CD4-positive, alpha-beta T cell (primary cell): ENCODE data around the gene GSS. TPM values are rescaled to one million over a fixed set of nuclear protein-coding genes. Genes with fewer than 3 reads are reported as not detected.

Experiments
- ATAC-seq: fragments of 200-7000 bp; cut with Tn5 transposase; one replicate; pipeline ENCODE4 v1.10.0; 2022; ENCODE audit warnings: mild to moderate bottlenecking; ENCODE audit not compliant: poor library complexity
- CTCF ChIA-PET: fragments of 350-600 bp; sonication (Branson Sonifier 250); formaldehyde crosslinking; loops from one replicate; lab custom pipeline; 2021; ENCODE audit warnings: antibody characterized with exemption, inconsistent platforms; lab: Charles Lee
- POLR2A ChIA-PET: fragments of 350-600 bp; sonication (Branson Sonifier 250); formaldehyde crosslinking; loops from one replicate; lab custom pipeline; 2021; ENCODE audit warnings: antibody characterized with exemption, inconsistent platforms; lab: Charles Lee
- DNase-seq, 14 experiments: peaks; one replicate each; pipeline ENCODE4 v3.0.0-alpha.2; 2013 to 2020; ENCODE audit warnings: mixed read lengths in 2 of 14
- H3K27ac ChIP-seq, 2 donors: one replicate each; pipeline versions ENCODE4 v1.5.1 to v1.7.0; 2013; ENCODE audit warnings: low read length in 2 of 2, low read depth in 1 of 2, mild to moderate bottlenecking in 1 of 2
- H3K27me3 ChIP-seq, 2 experiments: 1 replicate in 1 of 2; 2 replicates in 1 of 2; pipeline versions ENCODE4 v1.6.1 to v1.7.0; 2013; ENCODE audit warnings: low read length in 2 of 2, control low read depth in 1 of 2, mild to moderate bottlenecking in 1 of 2, moderate library complexity in 1 of 2; ENCODE audit not compliant: insufficient read depth in 2 of 2, control insufficient read depth in 1 of 2
- H3K36me3 ChIP-seq: one replicate; pipeline ENCODE4 v1.6.1; 2013; ENCODE audit warnings: low read length, control low read depth; ENCODE audit not compliant: insufficient read depth
- H3K4me1 ChIP-seq: one replicate; pipeline ENCODE4 v1.6.1; 2013; ENCODE audit warnings: low read length, control low read depth; ENCODE audit not compliant: insufficient read depth
- H3K4me3 ChIP-seq: one replicate; pipeline ENCODE4 v1.5.1; 2013; ENCODE audit warnings: mild to moderate bottlenecking, low read length, moderate library complexity
- H3K9me3 ChIP-seq, 2 experiments: 1 replicate in 1 of 2; 2 replicates in 1 of 2; pipeline versions ENCODE4 v1.6.1 to v1.7.0; 2013; ENCODE audit warnings: low read length in 2 of 2, mild to moderate bottlenecking in 2 of 2, control low read depth in 1 of 2, moderate library complexity in 1 of 2; ENCODE audit not compliant: control insufficient read depth in 1 of 2, insufficient read depth in 1 of 2
- H3K27ac Mint-ChIP-seq: one replicate; pipeline ENCODE4 v1.8.0; 2020; ENCODE audit warnings: mixed read lengths
- H3K27me3 Mint-ChIP-seq: one replicate; pipeline ENCODE4 v1.8.0; 2021; ENCODE audit warnings: mixed read lengths
- H3K36me3 Mint-ChIP-seq: one replicate; pipeline ENCODE4 v1.8.0; 2021; ENCODE audit warnings: low read depth, mixed read lengths
- H3K4me1 Mint-ChIP-seq: one replicate; pipeline ENCODE4 v1.8.0; 2021; ENCODE audit warnings: low read depth, mixed read lengths
- H3K4me3 Mint-ChIP-seq: one replicate; pipeline ENCODE4 v1.8.0; 2020; ENCODE audit warnings: mild to moderate bottlenecking, mixed read lengths
- H3K9me3 Mint-ChIP-seq: one replicate; pipeline ENCODE4 v1.8.0; 2020; ENCODE audit warnings: mixed read lengths
- intact Hi-C, 2 experiments: fragments of 100-400 bp; cut with DNase I in 1 of 2; cut with micrococcal nuclease in 1 of 2; formaldehyde crosslinking; loops; one replicate each; pipeline versions ENCODE4 v1.15.1 to v1.9.0; 2023 to 2025; cut with DNase I, micrococcal nuclease
- total RNA-seq, 174 experiments: library from RNA in 2 of 174; stranded (reverse) in 2 of 174; gene quantifications; one replicate each; pipeline ENCODE4 v1.2.3 and lab custom pipeline; 2021 to 2026
- TF ChIP-seq, protein P1 (sequence below): fragments of 200-600 bp; IDR thresholded peaks from one replicate; pipeline ENCODE4 v1.8.0; 2022; ENCODE audit warnings: antibody characterized with exemption, mild to moderate bottlenecking

Gene GSS
- total RNA-seq, 2 experiments from 2014 or later, result 24.3 to 24.7 TPM

DNA sequence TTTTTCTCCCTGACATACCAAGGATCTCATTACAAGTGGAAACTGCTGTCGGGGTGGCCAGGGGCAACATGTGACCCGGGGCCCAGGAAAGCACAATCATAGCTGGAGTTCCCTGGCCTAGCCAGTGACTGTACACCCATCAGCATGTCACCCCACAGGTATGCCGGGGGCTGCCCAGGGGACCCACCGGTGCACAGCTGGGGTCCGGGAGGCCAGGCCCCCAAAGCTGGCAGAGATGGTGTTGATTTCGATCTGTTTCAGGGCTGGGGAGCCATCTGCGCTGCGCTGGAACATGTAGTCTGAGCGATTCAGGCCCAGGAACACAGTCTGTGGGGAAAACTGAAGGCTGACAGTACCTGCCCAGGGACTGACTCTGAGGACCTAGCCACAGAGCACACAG is 13.3 kb downstream of the GSS start:
- Mint-ChIP-seq H3K4me1 (no peaks in the 10 kb centered on the region), H3K36me3 (peaks cover 77% of the 10 kb centered on the region), H3K4me3 (no peak overlapping the region), H3K27ac (no peak overlapping the region), H3K9me3 (no peaks in the 10 kb centered on the region), H3K27me3 (no peaks in the 10 kb centered on the region)
- ATAC-seq (no peak), DNase-seq (no peak)
- no peaks in the 10 kb centered on the region for H3K4me1 ChIP-seq
- H3K27ac ChIP-seq, result no peak overlapping the region
- TF ChIP-seq, protein P1, sequence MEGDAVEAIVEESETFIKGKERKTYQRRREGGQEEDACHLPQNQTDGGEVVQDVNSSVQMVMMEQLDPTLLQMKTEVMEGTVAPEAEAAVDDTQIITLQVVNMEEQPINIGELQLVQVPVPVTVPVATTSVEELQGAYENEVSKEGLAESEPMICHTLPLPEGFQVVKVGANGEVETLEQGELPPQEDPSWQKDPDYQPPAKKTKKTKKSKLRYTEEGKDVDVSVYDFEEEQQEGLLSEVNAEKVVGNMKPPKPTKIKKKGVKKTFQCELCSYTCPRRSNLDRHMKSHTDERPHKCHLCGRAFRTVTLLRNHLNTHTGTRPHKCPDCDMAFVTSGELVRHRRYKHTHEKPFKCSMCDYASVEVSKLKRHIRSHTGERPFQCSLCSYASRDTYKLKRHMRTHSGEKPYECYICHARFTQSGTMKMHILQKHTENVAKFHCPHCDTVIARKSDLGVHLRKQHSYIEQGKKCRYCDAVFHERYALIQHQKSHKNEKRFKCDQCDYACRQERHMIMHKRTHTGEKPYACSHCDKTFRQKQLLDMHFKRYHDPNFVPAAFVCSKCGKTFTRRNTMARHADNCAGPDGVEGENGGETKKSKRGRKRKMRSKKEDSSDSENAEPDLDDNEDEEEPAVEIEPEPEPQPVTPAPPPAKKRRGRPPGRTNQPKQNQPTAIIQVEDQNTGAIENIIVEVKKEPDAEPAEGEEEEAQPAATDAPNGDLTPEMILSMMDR, result no peak
- no peaks in the 10 kb centered on the region for H3K27me3 ChIP-seq
- intact Hi-C loops, result no loop called here
- H3K36me3 ChIP-seq, result peaks cover 54% of the 10 kb centered on the region
- no peaks in the 10 kb centered on the region for H3K9me3 ChIP-seq
- CTCF ChIA-PET, result no interaction called here
- POLR2A ChIA-PET, result no interaction called here
- no peak overlapping the region for H3K4me3 ChIP-seq

DNA sequence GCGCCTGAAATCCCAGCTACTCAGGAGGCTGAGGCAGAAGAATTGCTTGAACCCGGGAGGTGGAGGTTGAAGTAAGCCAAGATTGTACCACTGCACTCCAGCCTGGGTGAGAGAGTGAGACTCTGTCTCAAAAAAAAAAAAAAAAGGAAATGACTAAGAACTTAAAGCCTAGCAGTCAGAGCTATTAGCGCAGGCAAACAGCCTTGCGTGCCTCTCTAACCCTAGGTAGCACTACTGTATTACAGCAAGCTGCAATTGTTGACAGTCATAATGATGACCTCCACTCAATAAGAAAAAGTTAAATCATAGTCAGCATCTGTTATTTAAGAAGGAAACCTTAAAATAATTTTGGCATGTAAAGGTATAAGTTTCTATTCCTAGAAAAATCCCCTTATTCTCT is 14.4 kb downstream of the GSS start:
- Mint-ChIP-seq H3K27me3 (no peaks in the 10 kb centered on the region), H3K27ac (no peak overlapping the region)
- POLR2A ChIA-PET, result no interaction called here

GRCh38 chr20:34940081-34940481 is 15.5 kb downstream of the GSS start:
- TF ChIP-seq, protein P1, result no peak
- intact Hi-C loops, result no loop called here
- H3K4me3 ChIP-seq, result no peak overlapping the region
- Mint-ChIP-seq H3K27me3 (no peaks in the 10 kb centered on the region), H3K4me3 (no peak overlapping the region), H3K36me3 (peaks cover 82% of the 10 kb centered on the region), H3K4me1 (no peaks in the 10 kb centered on the region), H3K9me3 (no peaks in the 10 kb centered on the region), H3K27ac (no peak overlapping the region)
- H3K27me3 ChIP-seq, result no peaks in the 10 kb centered on the region
- CTCF ChIA-PET, result interaction anchor here (0.8 kb wide), 1 partner anchor 32 kb away, joined by 3 read pairs; no protein-coding TSS in a partner anchor
- H3K27ac ChIP-seq, result no peak overlapping the region
- no peaks in the 10 kb centered on the region for H3K9me3 ChIP-seq
- POLR2A ChIA-PET, result no interaction called here
- H3K36me3 ChIP-seq, result peaks cover 64% of the 10 kb centered on the region
- ATAC-seq, result no peak
- DNase-seq, result no peak
- H3K4me1 ChIP-seq, result no peaks in the 10 kb centered on the region

More for the DNA sequence above, 14.4 kb downstream of the GSS start:
- peaks cover 63% of the 10 kb centered on the region for H3K36me3 ChIP-seq
- Mint-ChIP-seq H3K4me3 (no peak overlapping the region), H3K4me1 (no peaks in the 10 kb centered on the region), H3K36me3 (peaks cover 81% of the 10 kb centered on the region), H3K9me3 (no peaks in the 10 kb centered on the region)
- no peaks in the 10 kb centered on the region for H3K27me3 ChIP-seq
- intact Hi-C loops, result no loop called here
- no peak overlapping the region for H3K27ac ChIP-seq
- TF ChIP-seq, protein P1, result no peak
- no peaks in the 10 kb centered on the region for H3K9me3 ChIP-seq
- ATAC-seq, result no peak
- DNase-seq, result peak in 1 of 14 experiments; percentile 37
- CTCF ChIA-PET, result no interaction called here
- H3K4me3 ChIP-seq, result no peak overlapping the region
- H3K4me1 ChIP-seq, result no peaks in the 10 kb centered on the region
